Dendritic cell treated with granulocyte-macrophage colony-stimulating factor and Interleukin-4, amounts not matched to agents 40 ng/mL and 50 ng/mL, for 4 days (primary cell): ENCODE measurements around the gene RAB8B.

Experiments used
- H3K27ac Mint-ChIP-seq: one replicate; pipeline ENCODE4 v1.8.0; 2022; ENCODE audit warnings: mild to moderate bottlenecking, mixed read lengths
- H3K27me3 Mint-ChIP-seq: one replicate; pipeline ENCODE4 v1.8.0; 2022; ENCODE audit warnings: mild to moderate bottlenecking, mixed read lengths
- H3K36me3 Mint-ChIP-seq: one replicate; pipeline ENCODE4 v1.8.0; 2022; ENCODE audit warnings: low read depth, mixed read lengths
- H3K4me1 Mint-ChIP-seq: one replicate; pipeline ENCODE4 v1.8.0; 2022; ENCODE audit warnings: low read depth, mixed read lengths
- H3K4me3 Mint-ChIP-seq: one replicate; pipeline ENCODE4 v1.8.0; 2022; ENCODE audit warnings: mild to moderate bottlenecking, moderate library complexity, mixed read lengths
- H3K9me3 Mint-ChIP-seq: one replicate; pipeline ENCODE4 v1.8.0; 2022; ENCODE audit warnings: mixed read lengths
- intact Hi-C: fragments of 100-400 bp; cut with micrococcal nuclease; formaldehyde crosslinking; loops from one replicate; pipeline ENCODE4 v1.15.0; 2022

RAB8B gene

GRCh38 chr15:63314409-63314808 is 125.0 kb downstream of the RAB8B start:
- H3K4me3 Mint-ChIP-seq, result no peak overlapping the region
- H3K36me3 Mint-ChIP-seq, result peaks cover 14% of the 10 kb centered on the region
- no peak overlapping the region for H3K27ac Mint-ChIP-seq
- no peaks in the 10 kb centered on the region for H3K9me3 Mint-ChIP-seq
- H3K4me1 Mint-ChIP-seq, result peaks cover 11% of the 10 kb centered on the region
- H3K27me3 Mint-ChIP-seq, result peaks cover 4% of the 10 kb centered on the region
- intact Hi-C loops, result no loop called here
